K562 (cell line): ENCODE data around the gene ZCCHC3. TPM values are rescaled to one million over a fixed set of nuclear protein-coding genes. Genes with fewer than 3 reads are reported as not detected.

ENCODE experiments used
- EWSR1 ChIP-seq: fragments of 450-650 bp; IDR thresholded peaks from 2 replicates; pipeline ENCODE4 v1.6.1; 2018; ENCODE audit warnings: borderline replicate concordance, mild to moderate bottlenecking, low read depth, moderate library complexity; ENCODE audit not compliant: partially characterized antibody
- HLTF ChIP-seq: fragments of 450-650 bp; IDR thresholded peaks from 2 replicates; pipeline ENCODE4 v1.6.1; 2016
- NBN ChIP-seq: fragments of 450-650 bp; IDR thresholded peaks from 2 replicates; pipeline ENCODE4 v1.6.1; 2016; ENCODE audit warnings: low read depth, mild to moderate bottlenecking
- TFAM ChIP-seq: fragments of 250-450 bp; sonication (Bioruptor Pico); conservative IDR thresholded peaks from 2 replicates; pipeline ENCODE4 v1.5.0; 2021; ENCODE audit warnings: mild to moderate bottlenecking, moderate library complexity
- TRIM28 ChIP-seq: fragments of 450-650 bp; IDR thresholded peaks from 2 replicates; pipeline ENCODE4 v1.6.1; 2017
- ZKSCAN1 ChIP-seq: fragments of 150-350 bp; IDR thresholded peaks from 2 replicates; pipeline ENCODE4 v1.6.1; 2016; ENCODE audit warnings: low read depth, low read length
- ZNF143 ChIP-seq: sonication (generic); formaldehyde crosslinking; IDR thresholded peaks from 2 replicates; pipeline ENCODE4 v1.9.0; 2022; ENCODE audit warnings: mild to moderate bottlenecking, missing genetic modification reagents
- ZNF77 ChIP-seq: fragments of 250-450 bp; sonication (Bioruptor Pico); IDR thresholded peaks from 2 replicates; pipeline ENCODE4 v1.5.0; 2020
- polyA plus RNA-seq, 8 experiments: library from polyadenylated mRNA; depleted of rRNA in 4 of 8; stranded (reverse) in 5 of 8; unstranded in 3 of 8; fragments of >200 nt; fragmentation: Nextera tagmentation in 2 of 8; fragmentation: Illumina TruSeq in 1 of 8; extraction: Ambion mirVana in 2 of 8; extraction: Trizol in 1 of 8; gene quantifications; 2 replicates each; pipeline versions ENCODE4 v1.2.1 to v1.2.3, GENCODE V29; 2011 to 2014; ENCODE audit warnings: inconsistent platforms in 1 of 8, missing spikeins in 1 of 8
- total RNA-seq, 7 experiments: library from RNA; depleted of rRNA in 6 of 7; stranded (reverse); fragments of >200 nt in 6 of 7; fragmentation: Illumina TruSeq in 2 of 7; extraction: Trizol in 2 of 7; gene quantifications; 2 replicates each; pipeline versions ENCODE4 v1.2.1 to v1.2.3, GENCODE V29; 2011 to 2021; ENCODE audit warnings: low replicate concordance in 1 of 7
- TF ChIP-seq, protein P1 (sequence below): fragments of 450-650 bp; IDR thresholded peaks from 2 replicates; pipeline ENCODE4 v1.6.1; 2016; ENCODE audit warnings: mild to moderate bottlenecking, moderate library complexity
- TF ChIP-seq, protein P2 (sequence below): fragments of 450-650 bp; formaldehyde crosslinking; IDR thresholded peaks from 2 replicates; pipeline ENCODE4 v1.4.0; 2022; ENCODE audit warnings: mild to moderate bottlenecking, moderate library complexity
- TF ChIP-seq, protein P3 (sequence below): fragments of 450-650 bp; formaldehyde crosslinking; IDR thresholded peaks from 2 replicates; pipeline ENCODE4 v1.4.0; 2020; ENCODE audit warnings: mild to moderate bottlenecking, moderate library complexity
- TF ChIP-seq, protein P4 (sequence below): conservative IDR thresholded peaks from 2 replicates; pipeline ENCODE4 v1.6.1; 2011; ENCODE audit warnings: low read depth, mild to moderate bottlenecking, low read length; ENCODE audit not compliant: control insufficient read depth

ZCCHC3 gene
- total and polyA plus RNA-seq, 9 of the 15 experiments (the other 6 are each of a cell fraction or from before 2014, with no cell fraction given) = 2.8 to 23.3 (median 16.5) TPM

DNA sequence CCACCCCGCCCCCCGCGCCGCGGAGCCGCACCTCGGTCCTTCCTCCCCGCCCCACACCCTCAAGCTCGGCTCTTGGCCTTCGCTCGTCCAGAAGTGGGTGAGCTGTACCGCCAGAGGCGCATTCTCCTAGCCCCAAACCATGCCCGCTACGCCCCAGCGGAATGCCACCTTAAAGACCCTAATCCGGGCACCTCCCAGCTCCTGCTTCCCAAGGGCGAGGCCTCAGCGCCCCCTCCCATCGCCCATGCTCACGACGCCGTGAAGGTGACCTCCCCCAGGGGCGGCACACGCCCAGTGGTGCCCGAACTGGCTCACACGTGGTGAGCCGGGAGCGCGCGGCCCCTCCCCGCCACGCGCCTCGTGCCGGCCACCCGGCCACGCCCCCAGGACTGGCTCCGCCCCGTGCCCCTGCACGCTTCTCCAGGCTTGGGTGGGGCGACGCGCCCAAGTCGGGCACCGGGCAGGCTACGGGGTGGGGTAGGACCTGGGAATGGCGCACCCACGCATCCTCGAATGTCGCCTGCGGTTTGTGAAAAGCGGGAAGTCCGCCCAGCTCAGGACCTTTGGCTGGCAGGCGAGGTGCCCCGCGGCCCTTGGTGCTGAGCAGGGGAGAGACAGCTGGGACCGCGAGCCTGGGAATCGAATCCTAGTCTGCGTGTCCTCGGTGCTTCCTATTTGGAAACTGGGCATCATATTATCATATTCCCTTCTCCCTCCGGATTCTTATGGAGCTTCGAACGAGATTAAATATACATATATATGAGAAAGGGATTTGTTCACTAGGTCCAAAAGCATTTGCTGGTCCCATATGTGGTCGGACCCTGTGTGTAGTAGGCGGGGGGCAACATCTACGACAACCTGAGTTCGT, 27.0 kb downstream of the ZCCHC3 start (continued):
- TF ChIP-seq, protein P1, sequence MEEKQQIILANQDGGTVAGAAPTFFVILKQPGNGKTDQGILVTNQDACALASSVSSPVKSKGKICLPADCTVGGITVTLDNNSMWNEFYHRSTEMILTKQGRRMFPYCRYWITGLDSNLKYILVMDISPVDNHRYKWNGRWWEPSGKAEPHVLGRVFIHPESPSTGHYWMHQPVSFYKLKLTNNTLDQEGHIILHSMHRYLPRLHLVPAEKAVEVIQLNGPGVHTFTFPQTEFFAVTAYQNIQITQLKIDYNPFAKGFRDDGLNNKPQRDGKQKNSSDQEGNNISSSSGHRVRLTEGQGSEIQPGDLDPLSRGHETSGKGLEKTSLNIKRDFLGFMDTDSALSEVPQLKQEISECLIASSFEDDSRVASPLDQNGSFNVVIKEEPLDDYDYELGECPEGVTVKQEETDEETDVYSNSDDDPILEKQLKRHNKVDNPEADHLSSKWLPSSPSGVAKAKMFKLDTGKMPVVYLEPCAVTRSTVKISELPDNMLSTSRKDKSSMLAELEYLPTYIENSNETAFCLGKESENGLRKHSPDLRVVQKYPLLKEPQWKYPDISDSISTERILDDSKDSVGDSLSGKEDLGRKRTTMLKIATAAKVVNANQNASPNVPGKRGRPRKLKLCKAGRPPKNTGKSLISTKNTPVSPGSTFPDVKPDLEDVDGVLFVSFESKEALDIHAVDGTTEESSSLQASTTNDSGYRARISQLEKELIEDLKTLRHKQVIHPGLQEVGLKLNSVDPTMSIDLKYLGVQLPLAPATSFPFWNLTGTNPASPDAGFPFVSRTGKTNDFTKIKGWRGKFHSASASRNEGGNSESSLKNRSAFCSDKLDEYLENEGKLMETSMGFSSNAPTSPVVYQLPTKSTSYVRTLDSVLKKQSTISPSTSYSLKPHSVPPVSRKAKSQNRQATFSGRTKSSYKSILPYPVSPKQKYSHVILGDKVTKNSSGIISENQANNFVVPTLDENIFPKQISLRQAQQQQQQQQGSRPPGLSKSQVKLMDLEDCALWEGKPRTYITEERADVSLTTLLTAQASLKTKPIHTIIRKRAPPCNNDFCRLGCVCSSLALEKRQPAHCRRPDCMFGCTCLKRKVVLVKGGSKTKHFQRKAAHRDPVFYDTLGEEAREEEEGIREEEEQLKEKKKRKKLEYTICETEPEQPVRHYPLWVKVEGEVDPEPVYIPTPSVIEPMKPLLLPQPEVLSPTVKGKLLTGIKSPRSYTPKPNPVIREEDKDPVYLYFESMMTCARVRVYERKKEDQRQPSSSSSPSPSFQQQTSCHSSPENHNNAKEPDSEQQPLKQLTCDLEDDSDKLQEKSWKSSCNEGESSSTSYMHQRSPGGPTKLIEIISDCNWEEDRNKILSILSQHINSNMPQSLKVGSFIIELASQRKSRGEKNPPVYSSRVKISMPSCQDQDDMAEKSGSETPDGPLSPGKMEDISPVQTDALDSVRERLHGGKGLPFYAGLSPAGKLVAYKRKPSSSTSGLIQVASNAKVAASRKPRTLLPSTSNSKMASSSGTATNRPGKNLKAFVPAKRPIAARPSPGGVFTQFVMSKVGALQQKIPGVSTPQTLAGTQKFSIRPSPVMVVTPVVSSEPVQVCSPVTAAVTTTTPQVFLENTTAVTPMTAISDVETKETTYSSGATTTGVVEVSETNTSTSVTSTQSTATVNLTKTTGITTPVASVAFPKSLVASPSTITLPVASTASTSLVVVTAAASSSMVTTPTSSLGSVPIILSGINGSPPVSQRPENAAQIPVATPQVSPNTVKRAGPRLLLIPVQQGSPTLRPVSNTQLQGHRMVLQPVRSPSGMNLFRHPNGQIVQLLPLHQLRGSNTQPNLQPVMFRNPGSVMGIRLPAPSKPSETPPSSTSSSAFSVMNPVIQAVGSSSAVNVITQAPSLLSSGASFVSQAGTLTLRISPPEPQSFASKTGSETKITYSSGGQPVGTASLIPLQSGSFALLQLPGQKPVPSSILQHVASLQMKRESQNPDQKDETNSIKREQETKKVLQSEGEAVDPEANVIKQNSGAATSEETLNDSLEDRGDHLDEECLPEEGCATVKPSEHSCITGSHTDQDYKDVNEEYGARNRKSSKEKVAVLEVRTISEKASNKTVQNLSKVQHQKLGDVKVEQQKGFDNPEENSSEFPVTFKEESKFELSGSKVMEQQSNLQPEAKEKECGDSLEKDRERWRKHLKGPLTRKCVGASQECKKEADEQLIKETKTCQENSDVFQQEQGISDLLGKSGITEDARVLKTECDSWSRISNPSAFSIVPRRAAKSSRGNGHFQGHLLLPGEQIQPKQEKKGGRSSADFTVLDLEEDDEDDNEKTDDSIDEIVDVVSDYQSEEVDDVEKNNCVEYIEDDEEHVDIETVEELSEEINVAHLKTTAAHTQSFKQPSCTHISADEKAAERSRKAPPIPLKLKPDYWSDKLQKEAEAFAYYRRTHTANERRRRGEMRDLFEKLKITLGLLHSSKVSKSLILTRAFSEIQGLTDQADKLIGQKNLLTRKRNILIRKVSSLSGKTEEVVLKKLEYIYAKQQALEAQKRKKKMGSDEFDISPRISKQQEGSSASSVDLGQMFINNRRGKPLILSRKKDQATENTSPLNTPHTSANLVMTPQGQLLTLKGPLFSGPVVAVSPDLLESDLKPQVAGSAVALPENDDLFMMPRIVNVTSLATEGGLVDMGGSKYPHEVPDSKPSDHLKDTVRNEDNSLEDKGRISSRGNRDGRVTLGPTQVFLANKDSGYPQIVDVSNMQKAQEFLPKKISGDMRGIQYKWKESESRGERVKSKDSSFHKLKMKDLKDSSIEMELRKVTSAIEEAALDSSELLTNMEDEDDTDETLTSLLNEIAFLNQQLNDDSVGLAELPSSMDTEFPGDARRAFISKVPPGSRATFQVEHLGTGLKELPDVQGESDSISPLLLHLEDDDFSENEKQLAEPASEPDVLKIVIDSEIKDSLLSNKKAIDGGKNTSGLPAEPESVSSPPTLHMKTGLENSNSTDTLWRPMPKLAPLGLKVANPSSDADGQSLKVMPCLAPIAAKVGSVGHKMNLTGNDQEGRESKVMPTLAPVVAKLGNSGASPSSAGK = peak; percentile 91
- TF ChIP-seq ZKSCAN1 (no peak), ZNF77 (no peak), NBN (no peak), ZNF143 (CRISPR knock-in tag) (no peak), HLTF (no peak), EWSR1 (no peak), TRIM28 (no peak), TFAM (no peak)
- TF ChIP-seq, protein P2, sequence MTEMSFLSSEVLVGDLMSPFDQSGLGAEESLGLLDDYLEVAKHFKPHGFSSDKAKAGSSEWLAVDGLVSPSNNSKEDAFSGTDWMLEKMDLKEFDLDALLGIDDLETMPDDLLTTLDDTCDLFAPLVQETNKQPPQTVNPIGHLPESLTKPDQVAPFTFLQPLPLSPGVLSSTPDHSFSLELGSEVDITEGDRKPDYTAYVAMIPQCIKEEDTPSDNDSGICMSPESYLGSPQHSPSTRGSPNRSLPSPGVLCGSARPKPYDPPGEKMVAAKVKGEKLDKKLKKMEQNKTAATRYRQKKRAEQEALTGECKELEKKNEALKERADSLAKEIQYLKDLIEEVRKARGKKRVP = no peak
- TF ChIP-seq, protein P3, sequence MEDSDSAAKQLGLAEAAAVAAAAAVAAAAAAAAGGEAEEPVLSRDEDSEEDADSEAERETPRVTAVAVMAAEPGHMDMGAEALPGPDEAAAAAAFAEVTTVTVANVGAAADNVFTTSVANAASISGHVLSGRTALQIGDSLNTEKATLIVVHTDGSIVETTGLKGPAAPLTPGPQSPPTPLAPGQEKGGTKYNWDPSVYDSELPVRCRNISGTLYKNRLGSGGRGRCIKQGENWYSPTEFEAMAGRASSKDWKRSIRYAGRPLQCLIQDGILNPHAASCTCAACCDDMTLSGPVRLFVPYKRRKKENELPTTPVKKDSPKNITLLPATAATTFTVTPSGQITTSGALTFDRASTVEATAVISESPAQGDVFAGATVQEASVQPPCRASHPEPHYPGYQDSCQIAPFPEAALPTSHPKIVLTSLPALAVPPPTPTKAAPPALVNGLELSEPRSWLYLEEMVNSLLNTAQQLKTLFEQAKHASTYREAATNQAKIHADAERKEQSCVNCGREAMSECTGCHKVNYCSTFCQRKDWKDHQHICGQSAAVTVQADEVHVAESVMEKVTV (CRISPR knock-in tag) = no peak
- TF ChIP-seq, protein P4, sequence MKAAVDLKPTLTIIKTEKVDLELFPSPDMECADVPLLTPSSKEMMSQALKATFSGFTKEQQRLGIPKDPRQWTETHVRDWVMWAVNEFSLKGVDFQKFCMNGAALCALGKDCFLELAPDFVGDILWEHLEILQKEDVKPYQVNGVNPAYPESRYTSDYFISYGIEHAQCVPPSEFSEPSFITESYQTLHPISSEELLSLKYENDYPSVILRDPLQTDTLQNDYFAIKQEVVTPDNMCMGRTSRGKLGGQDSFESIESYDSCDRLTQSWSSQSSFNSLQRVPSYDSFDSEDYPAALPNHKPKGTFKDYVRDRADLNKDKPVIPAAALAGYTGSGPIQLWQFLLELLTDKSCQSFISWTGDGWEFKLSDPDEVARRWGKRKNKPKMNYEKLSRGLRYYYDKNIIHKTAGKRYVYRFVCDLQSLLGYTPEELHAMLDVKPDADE = 0 out of 2 replicates have a peak, but pooled peaks have one; percentile 31
